Endothelial cell of umbilical vein (primary cell): Measurements from ENCODE around the gene ADD1.

ENCODE experiments used
- JUN ChIP-seq: IDR thresholded peaks from 2 replicates; pipeline ENCODE4 v1.6.1; 2011; ENCODE audit warnings: borderline replicate concordance, low read depth; ENCODE audit not compliant: insufficient read length, insufficient read depth
- POLR2A ChIP-seq: IDR thresholded peaks from 2 replicates; pipeline ENCODE4 v1.6.1; 2012; ENCODE audit warnings: low read depth, mild to moderate bottlenecking, control low read depth, low read length
- POLR2AphosphoS5 ChIP-seq: IDR thresholded peaks from 2 replicates; pipeline ENCODE4 v1.6.1; 2012; ENCODE audit warnings: low read depth, mild to moderate bottlenecking, control low read depth, low read length, moderate library complexity; ENCODE audit not compliant: insufficient read depth
- TF ChIP-seq, protein P1 (sequence below): IDR thresholded peaks from 2 replicates; pipeline ENCODE4 v1.6.1; 2011; ENCODE audit not compliant: insufficient read depth, insufficient read length
- TF ChIP-seq, protein P2 (sequence below), 2 donors: IDR thresholded peaks; 1 replicate in 1 of 2; 2 replicates in 1 of 2; pipeline ENCODE4 v1.5.1; 2011; ENCODE audit warnings: low read length in 2 of 2, mild to moderate bottlenecking in 2 of 2, moderate library complexity in 2 of 2, control low read depth in 1 of 2, inconsistent platforms in 1 of 2, low read depth in 1 of 2; ENCODE audit not compliant: insufficient read depth in 1 of 2; ENCODE audit errors: extremely low read depth in 1 of 2

DNA sequence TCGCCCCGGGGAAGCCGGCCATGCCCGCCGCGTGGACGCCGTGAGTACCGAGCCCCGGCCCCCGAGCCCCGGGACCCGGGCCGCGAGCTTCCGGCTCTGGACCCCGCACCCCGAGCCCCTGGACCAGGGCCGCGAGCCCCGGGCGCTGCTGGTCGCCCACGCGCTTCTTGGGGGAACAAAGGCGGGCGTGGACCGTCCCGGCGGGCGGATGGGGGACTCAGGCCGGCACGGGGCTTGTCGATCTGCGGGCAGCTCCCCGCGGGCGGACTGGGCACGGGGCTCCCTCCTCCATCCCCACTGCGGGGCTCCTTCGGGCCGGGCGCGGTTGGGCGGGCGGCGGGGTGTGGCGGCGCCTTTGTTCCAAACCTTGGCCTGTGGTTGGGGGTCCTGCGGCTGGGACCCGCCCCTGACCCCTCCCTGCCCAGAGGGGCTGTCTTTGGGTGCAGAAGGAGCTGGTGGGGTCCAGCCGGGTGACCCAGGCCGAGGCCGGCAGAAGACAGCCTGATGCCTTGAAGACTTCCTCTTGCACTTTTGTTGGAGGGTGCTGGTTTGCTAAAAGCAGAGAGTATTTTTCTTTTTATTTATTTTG, 25.2 kb upstream of the ADD1 start:
- TF ChIP-seq POLR2AphosphoS5 (no peak), POLR2A (no peak), JUN (no peak)
- TF ChIP-seq, protein P1, sequence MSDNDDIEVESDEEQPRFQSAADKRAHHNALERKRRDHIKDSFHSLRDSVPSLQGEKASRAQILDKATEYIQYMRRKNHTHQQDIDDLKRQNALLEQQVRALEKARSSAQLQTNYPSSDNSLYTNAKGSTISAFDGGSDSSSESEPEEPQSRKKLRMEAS: no peak
- TF ChIP-seq, protein P2, sequence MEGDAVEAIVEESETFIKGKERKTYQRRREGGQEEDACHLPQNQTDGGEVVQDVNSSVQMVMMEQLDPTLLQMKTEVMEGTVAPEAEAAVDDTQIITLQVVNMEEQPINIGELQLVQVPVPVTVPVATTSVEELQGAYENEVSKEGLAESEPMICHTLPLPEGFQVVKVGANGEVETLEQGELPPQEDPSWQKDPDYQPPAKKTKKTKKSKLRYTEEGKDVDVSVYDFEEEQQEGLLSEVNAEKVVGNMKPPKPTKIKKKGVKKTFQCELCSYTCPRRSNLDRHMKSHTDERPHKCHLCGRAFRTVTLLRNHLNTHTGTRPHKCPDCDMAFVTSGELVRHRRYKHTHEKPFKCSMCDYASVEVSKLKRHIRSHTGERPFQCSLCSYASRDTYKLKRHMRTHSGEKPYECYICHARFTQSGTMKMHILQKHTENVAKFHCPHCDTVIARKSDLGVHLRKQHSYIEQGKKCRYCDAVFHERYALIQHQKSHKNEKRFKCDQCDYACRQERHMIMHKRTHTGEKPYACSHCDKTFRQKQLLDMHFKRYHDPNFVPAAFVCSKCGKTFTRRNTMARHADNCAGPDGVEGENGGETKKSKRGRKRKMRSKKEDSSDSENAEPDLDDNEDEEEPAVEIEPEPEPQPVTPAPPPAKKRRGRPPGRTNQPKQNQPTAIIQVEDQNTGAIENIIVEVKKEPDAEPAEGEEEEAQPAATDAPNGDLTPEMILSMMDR (IDR thresholded peaks at IDR 0.05; ENCODE audit: extremely low read depth in 1 of 2, insufficient read depth in 1 of 2, low read depth in 1 of 2, low read length in 2 of 2): no peak
